Breast epithelium (tissue), 3 donors: ENCODE data around the gene FASN.

ENCODE experiments used
- CTCF ChIP-seq, 3 donors: fragments of 450-650 bp; IDR thresholded peaks; one replicate each; pipeline ENCODE4 v1.5.1; 2016 to 2017; ENCODE audit warnings: antibody characterized with exemption in 3 of 3, mild to moderate bottlenecking in 3 of 3, moderate library complexity in 3 of 3
- POLR2AphosphoS5 ChIP-seq, 3 donors: sonication (generic); formaldehyde crosslinking; IDR thresholded peaks; one replicate each; pipeline ENCODE4 v1.6.1; 2017; ENCODE audit warnings: antibody characterized with exemption in 3 of 3

- no peak for TF ChIP-seq POLR2AphosphoS5 (IDR thresholded peaks at IDR 0.05)
- no peak for TF ChIP-seq CTCF (IDR thresholded peaks at IDR 0.05)
Observed at GRCh38 chr17:82101301-82101715, 3.3 kb upstream of the FASN start.
